HL-60/S4 treated with retinoic acid at 250 ng/mL for 4 days and 3 days (cell line): ENCODE results near the gene SLC25A21.
"Not testable (repeated sequence)": the region's sequence is repeated elsewhere in the genome, so short reads cannot be mapped to it uniquely, and the experiment has no call there.

Experiments
- in situ Hi-C: fragments of 300-500 bp; cut with MboI; formaldehyde crosslinking; loops from 2 replicates; pipeline ENCODE4 v1.7.0; 2022; ENCODE audit warnings: low sequenced_read_pairs

Gene SLC25A21

DNA sequence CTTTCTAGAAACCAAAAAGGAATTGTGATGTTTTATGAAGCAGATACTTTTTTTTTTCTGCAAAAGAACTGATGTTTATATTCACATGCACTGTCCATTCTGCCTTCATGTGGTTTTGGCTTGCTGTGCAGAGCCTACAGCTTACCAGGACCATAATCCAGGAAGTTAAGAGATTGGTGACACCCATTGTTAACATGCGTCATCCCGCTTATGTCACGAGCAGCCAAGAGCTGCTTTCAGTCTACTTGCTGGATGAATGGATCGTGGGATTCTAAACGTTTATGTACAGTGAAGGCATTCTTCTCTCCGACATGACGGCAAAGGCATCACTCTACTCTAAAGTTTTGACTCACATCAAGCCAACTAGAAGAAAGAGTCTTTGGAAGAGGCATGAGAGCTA is 434.1 kb downstream of the SLC25A21 start:
- in situ Hi-C loops, result no loop called here

- in situ Hi-C loops, result no loop called here
Measured at GRCh38 chr14:36726128-36726527, 446.3 kb downstream of the SLC25A21 start.

GRCh38 chr14:36724162-36724561 is 448.2 kb downstream of the SLC25A21 start:
- in situ Hi-C loops, result no loop called here

DNA sequence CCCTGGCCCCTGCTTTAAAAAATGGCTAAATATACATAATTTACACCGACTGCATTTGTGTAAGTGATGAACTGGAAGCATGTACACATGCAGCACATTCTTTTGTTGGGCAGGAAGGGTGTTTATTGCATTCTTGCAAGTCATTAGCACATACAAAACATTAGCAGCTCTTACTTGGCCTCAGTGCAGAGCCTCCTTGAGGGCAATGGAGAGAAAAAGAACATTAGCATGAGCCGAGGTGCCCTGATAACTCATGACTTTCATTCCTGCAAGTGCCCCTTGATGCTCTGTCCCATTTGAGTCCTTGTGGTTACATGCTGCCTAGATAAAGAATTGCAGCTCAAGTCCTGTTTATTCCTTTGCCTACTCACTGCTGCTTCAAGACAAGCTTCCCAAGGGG is 448.9 kb downstream of the SLC25A21 start:
- in situ Hi-C loops, result no loop called here

DNA sequence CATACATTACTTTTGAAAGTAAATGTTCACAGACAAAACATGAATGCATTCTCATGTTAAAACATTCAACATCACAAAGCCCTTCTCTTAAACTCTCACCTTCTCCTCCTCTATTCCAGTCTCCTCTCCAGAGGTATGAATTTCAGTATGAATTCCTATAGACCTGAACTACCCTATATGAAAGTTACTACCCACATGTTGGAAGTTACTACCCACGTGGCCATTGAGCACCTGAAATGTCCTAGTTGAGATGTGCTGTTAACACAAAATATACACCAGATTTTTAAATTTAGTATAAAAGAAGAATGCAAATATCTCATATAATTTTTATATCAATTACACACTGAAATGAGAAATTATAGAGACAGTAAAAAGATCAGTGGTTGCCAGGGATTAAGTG is 450.5 kb downstream of the SLC25A21 start:
- in situ Hi-C loops, result no loop called here

DNA sequence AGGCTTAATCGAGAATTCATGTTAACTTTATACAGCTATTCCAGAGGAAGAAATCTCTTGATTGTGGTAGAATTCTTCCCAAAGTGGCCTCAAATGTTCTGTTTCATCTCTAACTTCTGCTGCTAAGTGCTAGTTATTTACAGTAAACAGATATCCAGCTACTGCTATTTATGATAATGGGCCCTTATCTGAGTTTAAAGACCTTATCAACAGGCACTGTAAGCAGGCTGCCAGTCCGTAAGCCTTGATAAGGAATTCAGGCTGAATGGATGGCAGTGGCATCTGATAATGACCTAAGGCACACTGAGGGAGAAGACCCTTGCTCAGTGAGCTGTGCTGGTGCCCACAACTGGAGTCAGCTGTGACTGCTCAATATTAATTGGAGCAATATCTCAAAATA is 451.7 kb downstream of the SLC25A21 start:
- in situ Hi-C loops, result no loop called here

DNA sequence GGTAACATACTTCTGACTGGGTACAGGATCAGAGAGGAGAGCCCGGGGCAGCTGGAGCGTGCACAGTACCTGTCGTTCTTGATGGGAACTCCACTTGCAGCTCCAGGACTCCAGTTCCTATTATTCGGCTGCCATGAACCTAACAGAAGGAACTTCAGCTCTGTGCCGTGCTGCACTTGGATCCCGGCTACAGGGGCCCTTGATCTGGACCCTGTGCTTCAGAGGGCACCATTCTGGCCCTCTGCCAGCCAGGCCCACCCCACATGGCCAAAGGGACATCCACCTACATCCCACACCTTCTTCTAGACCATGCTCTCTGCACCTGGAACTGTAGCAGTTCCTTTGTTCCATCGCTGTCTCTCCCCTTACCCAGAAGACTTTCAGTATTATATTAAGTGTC is 452.6 kb downstream of the SLC25A21 start:
- in situ Hi-C loops, result no loop called here

- in situ Hi-C loops, result no loop called here
Measured at GRCh38 chr14:36718216-36718615, 454.2 kb downstream of the SLC25A21 start.

GRCh38 chr14:36717363-36717762 is 455.0 kb downstream of the SLC25A21 start:
- in situ Hi-C loops, result no loop called here

- in situ Hi-C loops, result no loop called here
Measured at GRCh38 chr14:36716614-36717184, 455.7 kb downstream of the SLC25A21 start.

DNA sequence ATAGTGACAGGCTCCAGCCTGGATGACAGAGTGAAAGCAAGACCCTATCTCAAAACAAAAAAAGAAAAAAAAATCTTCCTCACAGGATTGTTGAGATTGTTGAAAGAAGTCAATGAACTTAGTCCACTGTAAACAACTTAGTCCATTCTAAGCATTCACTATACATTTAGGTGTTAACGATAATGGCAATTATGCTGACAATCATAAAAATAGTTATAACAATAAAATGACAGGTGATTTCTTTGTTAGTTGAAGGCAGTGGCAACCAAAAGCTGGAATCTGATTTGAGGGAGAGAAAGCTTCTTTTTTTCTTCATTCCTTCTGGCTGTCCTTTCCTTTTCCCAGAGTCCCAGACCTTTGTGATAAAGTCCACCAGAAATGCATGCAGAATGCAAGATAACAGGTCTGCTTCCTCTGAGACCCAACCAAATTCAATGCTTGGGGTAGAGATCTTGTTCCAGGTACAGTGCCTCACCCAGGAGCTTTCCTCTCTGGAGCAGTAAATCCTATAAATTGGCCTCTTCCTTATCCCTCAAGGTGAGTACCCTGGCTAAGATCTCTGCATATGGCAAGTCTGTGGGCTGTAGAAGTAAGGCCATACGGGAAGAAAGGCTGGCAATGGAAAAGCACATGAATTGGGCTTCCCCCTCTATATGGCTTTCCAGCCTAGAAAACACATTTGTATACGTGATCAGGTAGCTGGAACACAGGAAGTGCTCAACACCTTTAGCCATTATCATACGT is 458.3 kb downstream of the SLC25A21 start:
- in situ Hi-C loops, result no loop called here

GRCh38 chr14:36707570-36707969 is 464.8 kb downstream of the SLC25A21 start:
- in situ Hi-C loops, result no loop called here

- in situ Hi-C loops, result no loop called here
Measured at GRCh38 chr14:36702474-36702873, 469.9 kb downstream of the SLC25A21 start.

GRCh38 chr14:36701132-36701531 is 471.3 kb downstream of the SLC25A21 start:
- in situ Hi-C loops, result no loop called here

DNA sequence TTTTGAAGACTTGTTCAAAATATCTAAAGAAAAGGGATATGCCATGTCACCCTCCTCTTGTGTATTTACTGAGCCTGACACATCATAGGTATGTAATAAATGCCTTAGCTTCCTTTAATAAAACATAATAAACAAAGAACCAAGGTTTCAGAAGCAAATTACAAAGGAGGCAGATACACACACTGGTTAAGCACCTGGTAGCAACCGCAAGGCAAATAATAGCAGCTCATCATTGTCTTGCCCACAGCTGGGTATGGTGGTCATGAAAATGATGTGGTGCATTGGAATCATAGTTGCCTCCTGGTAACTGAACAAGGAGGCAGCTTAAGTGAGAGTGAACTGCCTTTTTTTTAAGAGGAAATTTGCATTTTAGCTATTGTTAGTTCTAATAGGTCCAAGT is 471.8 kb downstream of the SLC25A21 start:
- in situ Hi-C loops, result no loop called here

DNA sequence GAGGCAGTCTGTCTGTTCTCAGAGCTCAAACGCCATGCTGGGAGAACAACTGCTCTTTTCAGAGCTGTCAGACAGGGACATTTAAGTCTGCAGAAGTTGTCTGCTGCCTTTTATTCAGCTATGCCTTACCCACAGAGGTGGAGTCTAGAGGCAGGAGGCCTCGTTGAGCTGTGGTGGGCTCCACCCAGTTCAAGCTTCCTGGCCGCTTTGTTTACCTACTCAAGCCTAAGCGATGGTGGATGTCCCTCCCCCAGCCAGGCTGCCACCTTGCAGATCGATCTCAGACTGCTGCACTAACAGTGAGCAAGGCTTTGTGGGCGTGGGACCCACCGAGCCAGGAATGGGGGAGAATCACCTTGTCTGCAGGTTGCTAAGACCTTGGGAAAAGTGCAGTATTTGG is 473.0 kb downstream of the SLC25A21 start:
- in situ Hi-C loops, result not testable (repeated sequence)

DNA sequence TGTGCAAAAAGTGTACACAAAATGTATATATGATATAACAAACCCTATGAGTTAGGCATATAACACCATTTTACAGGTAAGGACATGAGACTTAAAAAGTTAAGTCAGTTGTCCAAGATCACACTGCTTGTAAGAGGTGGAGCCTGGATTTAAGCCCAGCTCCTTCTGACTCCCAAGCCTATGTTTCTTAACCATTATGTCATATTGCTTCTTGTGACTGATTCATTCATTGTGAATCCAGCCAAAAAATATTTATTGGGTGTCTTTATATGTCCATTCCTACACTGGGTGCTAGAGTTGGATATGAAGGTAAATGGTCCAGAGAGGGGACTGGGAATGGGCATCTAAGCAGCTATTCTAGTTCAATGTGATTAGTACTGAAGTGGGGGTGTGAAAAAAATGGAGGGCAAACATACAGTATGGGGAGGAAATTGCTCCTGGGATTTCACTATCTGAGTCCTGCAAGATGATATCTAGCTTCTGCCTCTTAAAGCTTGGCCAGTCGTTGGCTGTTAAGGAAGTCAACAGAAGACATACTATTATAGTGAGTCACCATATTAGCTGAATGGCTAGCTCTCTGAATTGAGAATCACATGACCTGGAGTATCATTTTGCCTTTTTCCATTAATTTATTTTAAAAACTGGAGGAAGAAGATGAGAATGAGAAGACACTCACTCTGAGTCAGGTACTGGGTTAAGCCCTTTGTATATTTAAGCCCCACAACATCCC is 481.9 kb downstream of the SLC25A21 start:
- in situ Hi-C loops, result no loop called here

DNA sequence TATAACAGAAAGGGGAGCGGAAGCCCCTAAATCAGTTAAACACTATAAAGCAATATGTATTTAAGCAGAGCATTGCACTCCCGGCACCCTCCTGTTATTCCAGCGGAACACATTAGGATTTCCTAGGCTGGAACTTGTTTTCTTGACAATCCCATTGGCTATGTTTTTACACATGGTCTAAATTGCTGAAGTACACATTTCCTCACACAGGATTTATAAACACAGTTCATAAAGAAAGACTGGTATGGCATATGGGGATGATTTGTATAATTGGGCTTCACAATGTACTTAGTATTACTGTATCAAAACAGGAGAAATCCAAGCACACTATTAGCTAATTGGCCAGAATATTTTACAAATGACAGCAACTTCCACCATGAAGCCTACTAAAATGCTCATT is 487.5 kb downstream of the SLC25A21 start:
- in situ Hi-C loops, result no loop called here

GRCh38 chr14:36683083-36683724 is 489.2 kb downstream of the SLC25A21 start:
- in situ Hi-C loops, result no loop called here

DNA sequence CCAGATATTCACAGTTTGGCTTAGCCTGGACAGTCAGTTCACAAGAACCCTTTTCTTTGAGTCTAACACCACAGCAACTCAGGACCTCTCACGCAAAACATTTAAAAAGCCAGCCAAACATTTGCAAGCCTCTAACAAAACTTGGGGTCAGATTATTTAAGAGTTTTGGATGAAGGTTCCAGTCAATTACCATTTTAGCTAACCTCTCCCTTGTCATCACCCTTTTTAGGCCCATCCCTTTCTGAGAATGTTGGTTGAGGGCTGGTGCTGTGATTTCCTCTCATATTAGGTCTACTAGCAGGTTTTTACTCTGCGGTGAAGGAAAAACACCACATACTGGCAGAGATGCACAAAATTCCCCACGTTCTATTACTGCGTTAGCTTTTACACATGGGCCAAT is 490.1 kb downstream of the SLC25A21 start:
- in situ Hi-C loops, result no loop called here

GRCh38 chr14:36676236-36676635 is 496.2 kb downstream of the SLC25A21 start:
- in situ Hi-C loops, result no loop called here

- in situ Hi-C loops, result no loop called here
Measured at GRCh38 chr14:36675581-36675980, 496.8 kb downstream of the SLC25A21 start.
